NCI-H1694 (cell line): Measurements from ENCODE around the gene NEURL4.
A peak's percentile ranks its signal among the peaks of the same experiment; 100 is the strongest.
"Not testable (repeated sequence)": the region's sequence is repeated elsewhere in the genome, so short reads cannot be mapped to it uniquely, and the experiment has no call there.

Source experiments
- DNase-seq: peaks from one replicate; lab custom pipeline; 2025; lab: John Stamatoyannopoulos, UW

The NEURL4 gene

DNA sequence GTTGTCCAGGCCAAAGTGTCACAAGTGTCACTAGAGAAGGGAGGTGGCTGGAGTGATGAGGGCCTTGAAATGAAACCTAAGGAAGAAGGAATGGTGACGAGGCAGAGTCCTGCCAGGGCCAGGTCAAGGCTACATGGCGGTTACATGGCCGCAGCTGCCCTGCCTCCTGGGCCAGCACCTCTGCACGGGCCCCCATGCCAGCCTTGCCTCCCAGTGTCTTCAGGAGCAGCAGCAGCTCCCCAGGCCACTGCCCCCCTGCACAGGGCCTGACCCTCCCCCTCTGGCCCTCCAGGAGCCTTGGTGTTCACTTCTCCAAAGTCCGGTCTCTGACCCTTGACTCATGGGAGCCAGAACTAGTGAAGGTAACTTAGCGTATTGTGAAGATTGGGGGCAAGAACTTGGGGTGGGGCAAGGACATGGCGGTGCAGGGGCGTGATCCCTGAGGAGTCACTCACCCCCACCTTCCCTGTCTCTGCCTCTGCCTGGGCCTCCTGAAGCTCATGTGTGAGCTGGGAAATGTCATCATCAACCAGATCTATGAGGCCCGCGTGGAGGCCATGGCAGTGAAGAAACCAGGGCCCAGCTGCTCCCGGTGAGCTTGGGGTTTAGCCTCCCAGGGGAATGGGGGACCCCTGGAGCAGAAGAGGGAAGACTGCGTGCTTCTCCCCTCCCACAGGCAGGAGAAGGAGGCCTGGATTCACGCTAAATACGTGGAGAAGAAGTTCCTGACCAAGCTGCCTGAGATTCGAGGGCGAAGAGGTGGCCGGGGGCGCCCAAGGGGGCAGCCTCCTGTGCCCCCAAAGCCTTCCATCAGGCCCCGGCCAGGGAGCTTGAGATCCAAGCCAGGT is 18.7 kb upstream of the NEURL4 start:
- no peak for DNase-seq

DNA sequence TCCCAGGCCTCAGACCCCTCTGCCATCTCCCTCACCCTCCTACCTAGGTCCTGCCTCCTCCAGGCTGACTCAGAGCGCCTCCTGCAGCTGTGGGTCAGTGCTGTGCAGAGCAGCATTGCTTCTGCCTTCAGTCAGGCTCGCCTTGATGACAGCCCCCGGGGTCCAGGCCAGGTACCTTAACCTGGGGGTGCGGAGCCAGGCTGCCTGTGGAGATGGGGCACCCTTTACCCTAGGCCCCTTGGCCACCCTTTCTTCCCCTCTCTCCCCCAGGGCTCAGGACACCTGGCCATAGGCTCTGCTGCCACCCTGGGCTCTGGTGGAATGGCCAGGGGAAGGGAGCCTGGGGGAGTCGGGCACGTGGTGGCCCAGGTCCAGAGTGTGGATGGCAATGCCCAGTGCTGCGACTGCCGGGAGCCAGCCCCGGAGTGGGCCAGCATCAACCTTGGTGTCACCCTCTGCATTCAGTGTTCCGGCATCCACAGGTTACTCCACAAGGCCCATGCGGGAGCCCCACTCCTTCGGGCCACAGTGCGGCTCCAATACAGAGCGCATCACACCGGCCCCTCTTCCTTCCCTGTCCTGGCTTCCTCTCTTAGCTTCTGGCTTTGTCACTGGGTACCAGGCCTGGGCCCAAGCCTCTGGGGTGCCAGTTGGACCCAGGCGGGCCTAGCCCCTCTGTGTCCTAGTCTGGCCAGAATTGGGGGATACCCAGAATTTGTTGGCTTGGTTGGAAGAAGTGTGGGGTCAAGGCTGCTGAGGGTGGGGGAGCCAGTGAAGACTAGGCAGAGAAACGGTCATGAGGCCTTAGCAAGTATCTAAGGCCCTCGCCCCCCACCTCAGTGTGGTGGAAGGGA is 17.9 kb upstream of the NEURL4 start:
- no peak for DNase-seq

DNA sequence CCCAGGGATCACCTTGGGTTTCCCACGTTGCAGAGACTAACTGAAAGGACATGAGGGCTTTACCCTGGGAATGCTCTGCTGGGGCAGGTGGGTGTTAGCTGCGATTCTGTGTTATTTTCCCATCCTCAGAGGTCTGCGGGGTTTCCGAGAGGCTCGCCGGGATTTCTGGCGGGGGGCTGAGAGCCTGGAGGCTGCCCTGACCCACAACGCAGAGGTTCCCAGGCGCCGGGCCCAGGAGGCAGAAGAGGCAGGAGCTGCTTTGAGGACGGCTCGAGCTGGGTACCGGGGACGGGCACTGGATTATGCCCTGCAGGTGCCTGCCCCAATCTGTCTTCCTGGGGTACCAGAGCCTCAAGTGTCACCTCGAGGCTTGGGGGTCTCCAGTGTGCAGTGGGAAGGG is 14.1 kb upstream of the NEURL4 start:
- no peak for DNase-seq

DNA sequence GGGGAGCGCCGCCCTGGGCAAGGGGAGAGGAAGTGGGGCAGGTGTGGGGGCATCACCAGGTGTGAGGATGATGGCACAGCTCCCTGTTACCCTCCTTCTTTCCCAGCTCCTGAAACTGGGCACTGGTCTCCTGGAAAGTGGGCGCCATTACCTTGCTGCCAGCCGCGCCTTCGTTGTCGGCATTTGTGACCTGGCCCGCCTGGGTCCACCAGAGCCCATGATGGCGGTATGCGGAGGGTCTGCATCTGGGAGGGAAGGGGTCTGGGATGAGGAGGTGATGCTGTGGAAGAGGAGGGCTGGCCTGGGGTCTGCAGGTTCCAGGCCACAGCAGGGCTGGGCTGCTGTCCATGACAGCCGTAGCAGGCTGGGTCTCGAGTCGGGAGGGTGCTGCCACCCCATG is 12.7 kb upstream of the NEURL4 start:
- DNase-seq = no peak

DNA sequence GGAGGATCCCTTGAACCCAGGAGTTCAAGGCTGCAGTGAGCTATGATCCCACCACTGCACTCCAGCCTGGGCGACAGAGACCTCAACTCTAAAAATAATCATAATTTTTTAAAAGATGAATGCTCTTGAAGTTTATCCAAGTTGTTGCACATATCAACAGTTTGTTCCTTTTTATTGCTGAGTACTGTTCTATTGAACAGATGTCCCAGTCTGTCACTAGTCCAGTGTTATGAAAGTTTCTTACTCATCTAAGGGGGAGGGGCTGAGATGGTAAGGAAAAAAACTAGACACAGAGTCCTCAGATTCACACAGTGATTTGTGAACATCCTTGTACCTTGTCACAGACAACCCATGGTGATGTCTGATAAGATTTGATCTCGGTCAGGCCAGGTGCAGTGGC is 11.0 kb upstream of the NEURL4 start:
- DNase-seq = no peak

DNA sequence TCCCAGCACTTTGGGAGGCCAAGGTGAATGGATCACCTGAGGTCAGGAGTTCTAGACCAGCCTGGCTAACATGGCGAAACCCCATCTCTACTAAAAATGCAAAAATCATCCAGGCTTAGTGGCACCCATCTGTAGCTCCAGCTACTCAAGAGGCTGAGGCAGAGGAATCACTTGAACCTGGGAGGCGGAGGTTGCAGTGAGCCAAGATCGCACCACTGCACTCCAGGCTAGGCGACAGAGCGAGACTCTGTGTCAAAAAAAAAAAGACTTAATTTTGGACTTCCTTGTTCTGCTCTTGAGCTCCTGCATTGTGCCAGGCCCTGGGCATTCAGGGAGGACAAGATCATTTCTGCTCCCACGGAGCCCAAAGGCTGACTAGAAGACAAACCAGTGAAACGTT is 8.5 kb upstream of the NEURL4 start:
- not testable (repeated sequence) for DNase-seq

DNA sequence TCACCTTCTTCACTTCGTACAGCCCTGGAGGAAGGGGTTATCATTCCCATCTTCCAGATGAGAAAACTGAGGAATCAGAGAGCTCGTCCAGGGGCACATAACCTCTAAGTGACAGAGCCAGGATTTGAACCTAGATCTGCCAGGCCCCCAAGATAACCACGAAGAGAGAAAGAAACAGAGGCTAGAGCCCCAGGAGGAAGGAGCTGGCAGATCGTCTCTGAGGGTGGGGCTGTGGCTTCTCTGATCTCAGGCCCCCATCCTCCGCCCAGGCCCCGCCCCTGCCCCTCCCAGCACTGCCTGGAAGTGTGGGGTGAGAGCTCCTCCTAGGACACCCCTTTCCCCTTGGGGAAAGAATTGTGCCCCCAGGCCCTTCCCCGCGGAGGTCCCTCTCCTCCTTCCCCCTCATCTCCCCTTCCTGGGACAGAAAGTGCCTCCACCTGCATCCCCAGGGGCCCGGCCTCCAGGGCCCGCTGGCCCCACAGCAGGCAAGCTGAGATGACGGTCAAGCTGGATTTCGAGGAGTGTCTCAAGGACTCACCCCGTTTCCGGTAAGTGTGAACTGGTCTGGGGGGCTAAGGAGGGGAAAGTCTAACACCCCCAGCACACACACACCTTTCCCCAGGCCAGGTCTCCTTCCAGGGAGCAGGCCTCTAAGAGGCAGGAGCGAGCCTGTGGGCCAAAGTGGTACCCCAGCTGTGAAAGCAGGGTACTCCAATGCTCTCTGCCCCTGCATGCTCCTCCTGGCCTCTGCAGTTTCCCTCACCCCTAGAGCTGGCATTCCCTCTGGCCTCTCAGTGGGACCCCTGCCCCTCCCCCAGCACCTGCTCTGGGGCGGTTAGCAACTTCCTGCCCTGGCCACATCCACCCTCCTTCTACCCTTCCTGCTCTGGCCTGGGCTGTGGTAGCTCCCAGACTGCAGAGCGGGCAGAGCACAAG is 7.4 kb upstream of the NEURL4 start, which contains the start of gene ACAP1:
Gene ACAP1, plus strand, starts transcription at position 290 of the 936 bp plus-strand sequence. Its CDS starts 206 bp downstream, at position 496.
- DNase-seq = no peak

DNA sequence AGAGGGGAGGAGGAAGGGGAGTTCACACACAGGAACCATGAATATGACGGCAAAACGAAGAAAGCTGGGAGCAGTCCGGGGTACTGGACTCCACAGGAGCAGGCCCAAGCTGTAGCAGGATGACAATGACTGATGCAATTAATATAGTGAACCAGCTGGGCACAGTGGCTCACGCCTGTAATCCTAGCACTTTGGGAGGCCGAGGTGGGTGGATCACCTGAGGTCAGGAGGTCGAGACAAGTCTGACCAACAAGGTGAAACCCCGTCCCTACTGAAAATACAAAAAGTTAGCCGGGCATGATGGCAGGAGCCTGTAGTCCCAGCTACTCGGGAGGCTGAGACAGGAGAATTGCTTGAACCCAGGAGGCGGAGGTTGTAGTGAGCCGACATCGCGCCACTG is 6.6 kb upstream of the NEURL4 start:
- DNase-seq = not testable (repeated sequence)

DNA sequence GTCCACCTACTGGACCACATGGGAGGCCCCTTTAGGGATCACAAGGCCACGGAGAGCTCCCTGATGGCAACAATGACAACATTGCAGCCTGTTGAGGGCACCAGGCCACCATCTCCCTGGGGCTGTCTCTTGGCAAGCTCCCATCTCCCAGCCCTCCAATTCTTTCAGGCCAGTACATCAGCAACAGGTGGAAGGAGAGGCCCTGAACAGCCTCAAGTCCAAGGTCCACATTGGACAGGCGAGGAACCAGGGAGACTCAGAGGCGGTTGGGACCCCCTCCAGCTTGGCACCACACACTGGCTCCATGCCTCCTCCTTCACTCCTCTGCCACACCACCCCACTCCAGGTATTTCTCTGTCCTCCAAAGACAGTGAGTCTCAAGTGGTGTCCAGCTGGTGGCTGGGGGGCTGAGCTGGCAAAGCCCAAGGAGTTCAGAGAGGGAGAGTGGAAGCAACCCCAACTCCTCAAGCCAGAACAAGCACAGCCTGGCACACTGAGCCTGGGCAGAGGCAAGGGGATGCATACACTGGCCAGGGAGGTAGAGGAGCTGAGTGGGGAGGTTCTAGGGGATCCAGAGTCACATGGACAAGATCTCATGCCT is 5.9 kb upstream of the NEURL4 start:
- no peak for DNase-seq

DNA sequence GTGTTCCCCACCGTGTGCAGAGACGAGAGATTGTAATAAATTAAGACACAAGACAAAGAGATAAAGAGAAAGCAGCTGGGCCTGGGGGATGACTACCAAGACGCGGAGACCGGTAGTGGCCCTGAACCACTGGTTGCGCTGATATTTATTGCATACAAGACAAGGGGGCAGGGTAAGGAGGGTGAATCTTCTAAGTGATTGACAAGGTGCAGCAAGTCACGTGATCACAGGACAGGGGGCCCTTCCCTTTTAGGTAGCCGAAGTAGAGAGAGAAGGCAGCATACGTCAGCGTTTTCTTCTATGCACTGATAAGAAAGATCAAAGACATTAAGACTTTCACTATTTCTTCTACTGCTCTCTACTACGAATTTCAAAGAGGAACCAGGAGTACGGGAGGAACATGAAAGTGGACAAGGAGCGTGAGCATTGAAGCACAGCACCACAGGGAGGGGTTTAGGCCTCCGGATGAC is 3.5 kb upstream of the NEURL4 start:
- not testable (repeated sequence) for DNase-seq

DNA sequence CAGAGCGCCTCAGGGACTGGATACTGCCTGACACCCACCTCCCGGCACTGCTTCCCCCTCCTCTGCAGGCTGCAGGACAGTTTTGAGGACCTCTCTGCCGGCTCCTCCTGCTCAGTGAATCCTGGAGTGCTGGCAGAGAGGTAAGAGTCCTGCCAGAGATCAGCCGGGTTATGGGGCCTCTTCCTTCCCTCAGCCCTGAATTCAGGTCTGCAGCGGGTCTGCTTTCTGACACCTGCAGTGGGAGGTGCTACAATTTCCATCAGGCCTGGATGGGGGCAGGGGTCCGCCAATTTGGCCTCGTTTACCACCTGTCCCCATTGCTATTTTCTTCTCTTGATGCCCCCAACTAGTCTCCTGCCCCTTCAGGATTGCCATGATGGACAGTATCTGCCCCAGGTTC is 3.0 kb upstream of the NEURL4 start:
- DNase-seq = no peak

DNA sequence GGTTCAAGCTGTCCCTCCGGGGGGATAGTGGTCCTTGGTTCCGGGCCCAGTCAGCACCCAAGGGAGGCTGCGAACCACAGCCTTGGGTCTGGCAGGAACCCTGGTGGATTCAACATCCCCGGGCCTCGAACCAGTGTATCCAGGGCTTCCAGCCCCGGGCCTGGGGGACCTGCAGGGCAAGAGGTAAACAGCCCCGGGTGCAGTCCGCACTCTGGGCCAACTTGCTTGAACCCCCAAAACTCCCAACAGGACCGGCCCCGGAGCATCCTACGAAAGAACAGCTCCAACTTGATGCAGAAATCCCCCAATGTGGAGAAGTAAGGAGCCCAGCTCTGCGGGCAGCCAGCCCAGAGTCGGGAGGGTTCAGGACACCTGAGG is 1.5 kb upstream of the NEURL4 start:
- no peak for DNase-seq

DNA sequence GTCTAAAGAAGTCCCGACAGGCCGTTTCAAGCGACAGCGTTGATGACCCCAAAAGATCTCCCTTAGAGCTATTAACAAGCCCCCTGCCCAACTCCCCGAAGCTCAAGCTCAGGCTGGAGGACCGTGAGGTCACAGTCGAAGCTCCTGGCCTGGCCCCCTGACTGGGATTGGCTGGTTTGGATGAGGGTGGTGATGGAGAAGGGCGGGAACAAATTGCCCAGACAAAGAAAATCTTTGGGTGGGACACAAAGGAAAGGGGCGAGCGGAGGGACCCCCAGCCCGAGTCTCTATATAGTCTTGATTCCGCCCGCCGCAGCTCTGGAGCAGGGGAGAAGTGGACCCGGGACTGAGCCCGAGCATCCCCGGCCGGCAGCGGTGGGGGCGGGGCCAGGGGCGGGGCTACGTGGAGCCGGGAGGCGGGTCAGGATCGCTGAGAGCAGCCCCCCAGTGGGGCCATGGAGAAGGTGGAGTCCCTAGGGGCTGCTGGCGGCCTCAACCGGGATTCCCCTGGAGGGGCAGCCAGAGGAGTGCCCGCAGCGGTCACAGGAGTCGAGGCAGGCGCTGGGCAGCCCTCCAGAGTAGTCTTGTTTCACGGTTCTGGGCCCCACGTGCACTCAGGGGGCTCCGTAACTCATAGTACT is 982 bp upstream of the NEURL4 start:
- peak; percentile 82 for DNase-seq

DNA sequence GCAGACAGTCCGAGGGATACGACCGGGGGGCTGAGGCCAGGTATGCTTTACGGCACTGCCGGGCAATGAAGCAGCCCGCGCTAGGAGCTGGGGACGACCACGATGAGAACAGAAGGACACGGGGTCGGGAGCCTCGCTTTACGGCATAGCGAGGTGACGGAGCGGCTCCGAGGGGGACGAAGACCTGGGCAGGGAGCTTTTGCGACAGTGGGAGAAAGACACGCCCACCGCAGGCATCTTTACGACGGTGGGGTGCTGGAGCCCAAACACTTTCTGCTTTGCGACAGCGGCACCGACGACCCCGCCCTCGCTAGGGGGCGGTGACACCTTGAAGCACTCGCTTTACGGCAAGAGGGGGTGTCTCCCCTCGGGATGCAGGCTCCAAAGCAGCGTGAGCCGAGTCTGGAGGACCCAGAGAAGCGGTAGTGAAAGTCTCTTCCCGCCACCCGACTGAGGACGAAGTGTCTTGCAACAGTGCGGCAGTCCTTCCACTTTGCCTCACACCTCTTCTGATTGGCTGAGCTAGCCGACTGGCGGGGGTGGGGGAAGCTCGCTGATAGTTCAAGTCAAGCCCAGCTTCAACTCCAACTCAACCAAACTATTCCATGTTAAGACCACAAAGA is 350 bp upstream of the NEURL4 start:
- DNase-seq = peak; percentile 98

DNA sequence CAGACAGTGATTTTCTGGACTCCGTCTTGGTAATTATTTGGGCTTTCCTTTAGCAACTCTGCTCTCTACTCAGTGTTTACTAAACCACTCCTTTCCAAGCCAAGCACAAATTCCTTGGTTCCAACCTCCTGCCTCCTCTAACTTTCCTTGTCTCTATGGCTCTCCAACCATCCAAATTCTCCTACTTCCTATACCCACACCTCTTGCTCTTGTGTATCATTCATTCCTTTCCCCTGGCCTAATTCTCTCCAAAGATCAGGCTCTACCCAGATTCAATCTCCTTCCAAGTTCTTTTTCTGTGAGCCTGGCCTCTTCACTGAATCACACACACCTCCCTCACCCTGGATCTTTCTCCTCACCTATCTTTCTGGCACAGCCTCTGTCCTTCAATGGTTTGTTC is 1.1 kb downstream of the NEURL4 start:
- no peak for DNase-seq

DNA sequence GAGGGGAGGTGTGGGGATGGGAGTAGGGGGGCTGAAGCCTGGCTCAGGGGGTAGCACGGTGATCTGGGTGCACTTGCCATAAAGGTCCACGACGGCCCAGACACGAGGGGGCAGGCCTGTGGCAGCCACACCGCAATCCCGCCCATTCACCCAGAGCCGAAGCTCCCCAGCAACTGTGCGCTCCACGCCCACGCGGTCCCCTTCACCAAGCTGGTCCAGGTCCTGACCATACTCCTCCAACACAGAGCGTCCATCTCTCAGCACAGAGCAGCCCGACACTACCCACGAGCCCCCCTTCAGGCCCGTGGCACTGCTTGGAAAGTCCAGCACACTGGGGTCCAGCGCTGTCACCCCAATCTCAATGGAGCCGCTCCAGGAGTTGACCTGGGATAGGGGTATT is 1.6 kb downstream of the NEURL4 start:
- DNase-seq = no peak

DNA sequence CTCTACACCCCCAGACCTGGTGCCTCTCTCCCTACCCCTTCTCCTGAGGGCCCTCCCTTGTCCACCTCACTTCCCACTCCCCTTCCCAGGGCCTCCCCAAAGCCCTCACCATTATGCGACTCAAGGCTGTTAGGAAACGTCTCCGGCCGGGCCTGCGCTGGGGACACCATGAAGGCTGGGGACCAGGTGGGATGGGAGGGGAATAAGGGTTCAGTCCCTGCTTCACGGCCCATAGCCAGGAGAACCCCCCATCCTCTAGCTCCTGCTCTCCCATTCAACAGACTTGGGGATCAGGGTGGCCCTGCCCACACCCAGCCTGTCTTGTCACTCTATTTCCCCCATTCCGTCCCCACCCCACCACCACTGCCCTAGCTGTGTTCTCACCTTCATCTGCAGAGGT is 2.1 kb downstream of the NEURL4 start:
- DNase-seq = no peak

DNA sequence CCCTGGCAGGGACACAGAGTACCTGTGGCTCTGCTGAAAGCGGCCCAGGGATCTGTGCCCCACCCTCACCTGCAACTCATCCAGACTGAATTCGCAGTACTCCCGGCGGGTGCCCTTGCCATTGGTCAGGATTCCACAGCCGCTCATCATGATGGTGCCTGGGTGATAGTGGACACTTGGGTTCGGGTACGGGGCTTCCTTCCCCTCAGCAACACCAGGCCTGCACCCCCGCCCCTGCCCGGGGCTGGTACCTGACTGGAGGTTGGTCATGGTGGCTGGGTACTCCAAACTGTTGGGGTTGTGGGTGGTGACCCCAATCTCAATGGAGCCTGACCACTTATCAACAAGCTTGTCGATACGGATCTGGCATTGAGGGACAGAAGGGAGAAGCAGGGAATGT is 2.9 kb downstream of the NEURL4 start:
- no peak for DNase-seq

DNA sequence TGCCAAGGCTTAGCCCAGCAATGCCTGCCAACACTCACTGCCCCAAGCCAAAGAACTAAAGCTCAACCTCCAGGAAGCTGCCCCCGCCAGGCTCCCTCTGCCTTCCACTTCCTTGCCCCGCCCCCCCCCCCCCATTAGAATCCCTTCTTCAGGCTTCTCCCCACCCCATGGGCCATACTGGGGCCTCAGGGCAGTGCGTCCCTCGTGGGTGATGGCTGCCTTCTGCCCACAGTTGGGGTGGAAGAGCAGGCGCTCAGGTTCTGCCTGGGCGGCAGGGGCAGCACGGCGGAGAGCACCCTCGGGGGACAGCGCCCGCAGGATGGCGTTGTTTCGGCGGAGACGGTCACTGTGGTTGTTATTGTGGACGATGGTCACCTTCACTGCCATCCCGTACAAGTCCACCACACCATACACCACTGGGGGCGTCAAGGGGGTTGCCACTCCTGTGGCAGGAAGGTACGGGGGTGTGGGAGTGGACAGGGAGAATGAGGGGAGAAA is 4.1 kb downstream of the NEURL4 start:
- no peak for DNase-seq

DNA sequence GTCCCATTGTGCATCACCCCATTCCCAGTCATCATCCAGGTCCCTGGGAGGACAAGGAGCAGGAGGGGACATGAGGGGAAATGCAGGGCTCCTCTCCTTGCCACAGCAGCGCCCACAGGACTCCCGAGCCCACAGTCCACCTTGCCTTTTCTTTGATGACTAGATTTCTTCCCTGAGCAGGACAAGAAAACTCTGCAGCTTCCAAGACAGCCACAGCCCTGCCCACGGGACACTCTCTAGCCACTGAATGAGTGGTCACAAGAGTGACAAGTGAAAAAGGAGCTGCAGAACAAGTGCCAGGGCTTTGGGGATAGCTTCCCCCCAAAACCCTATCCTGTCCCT is 4.7 kb downstream of the NEURL4 start:
- no peak for DNase-seq
